ENCODE results near the gene VAMP1.

The VAMP1 gene

GRCh38 chr12:6418796-6419195 lies 51.7 kb downstream of the VAMP1 start:
- no peak for DNase-seq (ENCODE audit: low read depth)
- H3K4me3 ChIP-seq (ENCODE audit: low read depth, low read length): no peak overlapping the region
- no peak for TF ChIP-seq CTCF (IDR thresholded peaks at IDR 0.05; ENCODE audit: insufficient read depth, low read depth, low read length, missing control alignments)

GRCh38 chr12:6416596-6416995 lies 53.9 kb downstream of the VAMP1 start:
- no peak overlapping the region for H3K4me3 ChIP-seq (ENCODE audit: low read depth, low read length)
- DNase-seq (ENCODE audit: low read depth): peak; percentile 35
- TF ChIP-seq CTCF (IDR thresholded peaks at IDR 0.05; ENCODE audit: insufficient read depth, low read depth, low read length, missing control alignments): no peak

Data from GM12865 (cell line).